ENCODE measurements around the gene CHRM1.
"Not testable (repeated sequence)": the region's sequence is repeated elsewhere in the genome, so short reads cannot be mapped to it uniquely, and the experiment has no call there.

CHRM1 gene

GRCh38 chr11:62921201-62921572 is at the start of gene CHRM1:
TSS of gene CHRM1 (minus strand) at chr11:62921363. CDS start at chr11:62911100, 10,263 bp downstream.
- DNase-seq: no peak

GRCh38 chr11:62965574-62965973 is 44.4 kb upstream of the CHRM1 start:
- no peak for DNase-seq

GRCh38 chr11:62962391-62962790 is 41.2 kb upstream of the CHRM1 start:
- no peak for DNase-seq

- no peak for DNase-seq
Observed at GRCh38 chr11:62961017-62961570, 39.9 kb upstream of the CHRM1 start.

- DNase-seq: no peak
Observed at GRCh38 chr11:62959422-62959980, 38.3 kb upstream of the CHRM1 start.

GRCh38 chr11:62958547-62959421 is 37.6 kb upstream of the CHRM1 start:
- no peak for DNase-seq

- DNase-seq: no peak
Observed at GRCh38 chr11:62957147-62957546, 36.0 kb upstream of the CHRM1 start.

- no peak for DNase-seq
Observed at GRCh38 chr11:62954478-62954877, 33.3 kb upstream of the CHRM1 start.

GRCh38 chr11:62953811-62954210 is 32.6 kb upstream of the CHRM1 start:
- DNase-seq: no peak

- DNase-seq: no peak
Observed at GRCh38 chr11:62948765-62949320, 27.7 kb upstream of the CHRM1 start.

- DNase-seq: not testable (repeated sequence)
Observed at GRCh38 chr11:62945538-62945937, 24.4 kb upstream of the CHRM1 start.

GRCh38 chr11:62937528-62937927 is 16.4 kb upstream of the CHRM1 start:
- not testable (repeated sequence) for DNase-seq

GRCh38 chr11:62934496-62934785 is 13.3 kb upstream of the CHRM1 start:
- no peak for DNase-seq

GRCh38 chr11:62933750-62934495 is 12.8 kb upstream of the CHRM1 start:
- no peak for DNase-seq

GRCh38 chr11:62933285-62933684 is 12.1 kb upstream of the CHRM1 start:
- no peak for DNase-seq

- DNase-seq: no peak
Observed at GRCh38 chr11:62931499-62932278, 10.5 kb upstream of the CHRM1 start.

GRCh38 chr11:62930666-62931065 is 9.5 kb upstream of the CHRM1 start:
- DNase-seq: no peak

GRCh38 chr11:62930157-62930556 is 9.0 kb upstream of the CHRM1 start:
- DNase-seq: no peak

- DNase-seq: no peak
Observed at GRCh38 chr11:62928011-62928410, 6.8 kb upstream of the CHRM1 start.

GRCh38 chr11:62926680-62927455 is 5.7 kb upstream of the CHRM1 start:
- no peak for DNase-seq
